Esophagus squamous epithelium (tissue), 5 donors: ENCODE measurements around the gene CRYBA1. TPM values are rescaled to one million over a fixed set of nuclear protein-coding genes. Genes with fewer than 3 reads are reported as not detected.
"Not testable (repeated sequence)": the region's sequence is repeated elsewhere in the genome, so short reads cannot be mapped to it uniquely, and the experiment has no call there.

ENCODE experiments used
- DNase-seq: peaks from one replicate; lab custom pipeline; 2025; lab: John Stamatoyannopoulos, UW
- H3K27ac ChIP-seq, 4 donors: fragments of 200-600 bp; sonication (generic); one replicate each; pipeline ENCODE4 v1.5.1; 2016 to 2019; ENCODE audit warnings: mild to moderate bottlenecking in 1 of 4
- H3K27me3 ChIP-seq, 4 donors: fragments of 200-600 bp; sonication (generic); 1 replicate in 3 of 4; 2 replicates in 1 of 4; pipeline versions ENCODE4 v1.5.1 to v1.6.0; 2017 to 2021; ENCODE audit warnings: antibody characterized with exemption in 1 of 4
- H3K36me3 ChIP-seq, 3 donors: fragments of 200-600 bp; sonication (generic); one replicate each; pipeline ENCODE4 v1.5.1; 2016 to 2019
- H3K4me1 ChIP-seq, 3 donors: fragments of 200-600 bp; sonication (generic); one replicate each; pipeline ENCODE4 v1.5.1; 2017 to 2019
- H3K4me3 ChIP-seq, 4 donors: fragments of 200-600 bp; sonication (generic); 1 replicate in 3 of 4; 2 replicates in 1 of 4; pipeline ENCODE4 v1.5.1; 2016 to 2019; ENCODE audit warnings: mild to moderate bottlenecking in 2 of 4, moderate library complexity in 1 of 4
- H3K9me3 ChIP-seq, 3 donors: fragments of 200-600 bp; sonication (generic); one replicate each; pipeline ENCODE4 v1.5.1; 2016 to 2019
- CTCF ChIP-seq, 6 experiments: fragments of 450-650 bp in 4 of 6; fragments of 200-600 bp in 2 of 6; sonication (generic) in 2 of 6; IDR thresholded peaks; one replicate each; pipeline ENCODE4 v1.5.1; 2016 to 2019; ENCODE audit warnings: antibody characterized with exemption in 6 of 6, mild to moderate bottlenecking in 4 of 6, moderate library complexity in 4 of 6
- POLR2A ChIP-seq, 4 donors: fragments of 450-650 bp; IDR thresholded peaks; one replicate each; pipeline ENCODE4 v1.6.1; 2017; ENCODE audit warnings: antibody characterized with exemption in 4 of 4, mild to moderate bottlenecking in 4 of 4, moderate library complexity in 3 of 4
- WGBS, 2 donors: methylation state at CpG; one replicate each; pipeline ENCODE4 v1.1.5; 2018; 5-methylcytosine and 5-hydroxymethylcytosine counted together
- intact Hi-C: fragments of 100-400 bp; cut with DNase I; formaldehyde crosslinking; loops from one replicate; pipeline ENCODE4 v1.15.0; 2022
- total RNA-seq, 4 donors: library from RNA; depleted of rRNA; stranded (reverse); fragments of >200 nt; gene quantifications; one replicate each; pipeline ENCODE4 v1.1.0, GENCODE V29; 2016
- donor health status: DM: yes; HTN: yes; CAD: no.

Gene CRYBA1
- total RNA-seq, 4 donors from 2014 or later = not detected

DNA sequence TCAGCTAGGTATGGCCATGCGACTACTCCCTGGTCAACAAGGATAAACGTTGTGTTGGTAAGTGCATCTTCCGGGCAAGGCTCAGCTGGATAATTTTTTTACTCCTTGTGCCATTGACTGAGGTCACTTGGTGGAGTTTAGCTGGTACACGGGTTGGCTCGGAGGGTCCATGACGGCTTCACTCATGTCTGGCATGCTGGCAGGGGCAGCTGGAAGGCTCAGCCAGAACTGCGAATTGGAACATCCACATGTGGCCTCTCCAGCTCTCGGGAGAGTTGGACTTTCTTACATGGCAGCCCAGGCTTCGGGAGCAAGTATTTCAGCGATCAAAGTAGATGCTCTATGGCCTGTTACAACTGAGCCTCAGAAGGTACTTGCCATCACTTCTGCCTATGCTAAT is 31.5 kb upstream of the CRYBA1 start:
- no peak overlapping the region for H3K4me3 ChIP-seq
- no peaks in the 10 kb centered on the region for H3K9me3 ChIP-seq
- no peak overlapping the region for H3K27ac ChIP-seq
- no peaks in the 10 kb centered on the region for H3K36me3 ChIP-seq
- 83 to 87% methylated on average over 6 to 10 of the region's 10 CpGs for WGBS, 2 donors
- H3K27me3 ChIP-seq = no peaks in the 10 kb centered on the region
- TF ChIP-seq POLR2A (IDR thresholded peaks at IDR 0.05) (no peak), CTCF (IDR thresholded peaks at IDR 0.05) (no peak)
- intact Hi-C loops = loop anchor here (5.0 kb wide), 1 partner anchor 68 kb away; no protein-coding TSS in a partner anchor
- H3K4me1 ChIP-seq = peaks cover 0 to 20% (median 5%) of the 10 kb centered on the region in 3 donors
- no peak for DNase-seq

DNA sequence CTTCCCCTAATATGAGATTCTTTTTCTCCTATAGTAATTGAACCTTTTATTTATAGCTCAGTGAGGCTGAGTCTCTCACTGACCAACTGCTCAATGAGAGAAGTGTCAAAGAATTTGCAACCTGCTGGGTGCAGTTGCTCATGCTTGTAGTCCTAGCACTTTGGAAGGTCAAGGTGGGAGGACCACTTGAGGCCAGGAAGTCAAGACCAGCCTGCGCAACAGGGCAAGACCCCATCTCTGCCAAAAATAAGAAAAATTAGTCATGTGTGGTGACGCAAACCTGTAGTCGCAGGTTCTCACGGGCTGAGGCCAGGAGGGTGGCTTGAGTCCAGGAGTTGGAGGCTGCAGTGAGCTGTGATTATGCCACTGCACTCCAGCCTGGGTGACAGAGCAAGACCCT is 30.9 kb upstream of the CRYBA1 start:
- no peak for DNase-seq
- no peaks in the 10 kb centered on the region for H3K36me3 ChIP-seq
- 48 to 53% methylated on average over 4 of the region's 4 CpGs for WGBS, 2 donors
- H3K4me1 ChIP-seq = peaks cover 0 to 20% (median 5%) of the 10 kb centered on the region in 3 donors
- H3K4me3 ChIP-seq = no peak overlapping the region
- H3K27ac ChIP-seq = no peak overlapping the region
- H3K9me3 ChIP-seq = no peaks in the 10 kb centered on the region
- TF ChIP-seq CTCF (IDR thresholded peaks at IDR 0.05) (no peak), POLR2A (IDR thresholded peaks at IDR 0.05) (no peak)
- H3K27me3 ChIP-seq = no peaks in the 10 kb centered on the region
- intact Hi-C loops = loop anchor here (5.0 kb wide), 1 partner anchor 68 kb away; no protein-coding TSS in a partner anchor

DNA sequence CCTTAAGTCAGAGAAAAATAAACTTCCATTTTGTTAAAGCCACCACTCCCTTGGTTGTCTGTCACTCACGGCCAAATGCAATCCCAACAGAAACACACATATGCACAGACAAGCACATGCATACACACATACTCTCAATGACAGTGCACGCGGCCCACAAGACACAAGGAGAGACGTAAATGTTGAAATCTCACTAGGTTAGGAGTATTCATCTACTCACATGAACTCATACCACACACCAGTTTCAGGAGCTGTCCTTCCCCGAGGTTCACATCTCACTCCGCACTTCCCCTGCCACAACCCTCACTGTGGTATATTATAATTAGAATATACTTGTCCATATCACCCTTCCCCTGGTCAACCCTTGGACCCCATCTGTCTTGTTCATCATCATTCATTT is 30.5 kb upstream of the CRYBA1 start:
- no peak for DNase-seq
- H3K36me3 ChIP-seq = no peaks in the 10 kb centered on the region
- no peaks in the 10 kb centered on the region for H3K9me3 ChIP-seq
- WGBS, 2 donors = 60 to 62% methylated on average over 6 of the region's 6 CpGs
- no peaks in the 10 kb centered on the region for H3K27me3 ChIP-seq
- no peak overlapping the region for H3K27ac ChIP-seq
- intact Hi-C loops = loop anchor here (5.0 kb wide), 1 partner anchor 69 kb away; no protein-coding TSS in a partner anchor
- H3K4me3 ChIP-seq = no peak overlapping the region
- H3K4me1 ChIP-seq = peaks cover 0 to 20% (median 5%) of the 10 kb centered on the region in 3 donors
- TF ChIP-seq POLR2A (IDR thresholded peaks at IDR 0.05) (no peak), CTCF (IDR thresholded peaks at IDR 0.05) (no peak)

DNA sequence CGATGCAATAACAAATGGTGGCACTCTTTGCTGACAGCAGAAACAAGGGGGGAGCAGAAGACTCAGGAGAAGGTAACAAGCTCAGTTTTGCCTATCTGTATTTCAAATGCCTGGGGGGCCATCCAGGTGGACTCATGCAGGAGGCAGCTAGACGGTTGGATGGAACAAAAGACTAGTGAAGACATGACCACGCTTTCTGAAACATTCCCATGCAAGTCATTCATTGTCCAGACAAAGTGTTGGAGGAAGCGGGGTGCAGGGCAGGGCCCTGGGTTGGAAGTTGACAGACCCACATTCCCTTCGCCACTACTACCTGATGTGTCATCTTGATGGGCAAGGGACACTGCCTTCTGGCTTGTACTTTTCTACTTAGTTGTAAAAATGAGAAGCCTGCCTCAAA is 29.8 kb upstream of the CRYBA1 start:
- intact Hi-C loops = loop anchor here (5.0 kb wide), 1 partner anchor 70 kb away; no protein-coding TSS in a partner anchor
- no peak for DNase-seq
- H3K9me3 ChIP-seq = no peaks in the 10 kb centered on the region
- TF ChIP-seq POLR2A (IDR thresholded peaks at IDR 0.05) (no peak), CTCF (IDR thresholded peaks at IDR 0.05) (no peak)
- H3K27ac ChIP-seq = no peak overlapping the region
- no peaks in the 10 kb centered on the region for H3K36me3 ChIP-seq
- 49 to 56% methylated on average over 5 of the region's 5 CpGs for WGBS, 2 donors
- no peaks in the 10 kb centered on the region for H3K27me3 ChIP-seq
- no peak overlapping the region for H3K4me3 ChIP-seq
- H3K4me1 ChIP-seq = peaks cover 0 to 20% (median 5%) of the 10 kb centered on the region in 3 donors

DNA sequence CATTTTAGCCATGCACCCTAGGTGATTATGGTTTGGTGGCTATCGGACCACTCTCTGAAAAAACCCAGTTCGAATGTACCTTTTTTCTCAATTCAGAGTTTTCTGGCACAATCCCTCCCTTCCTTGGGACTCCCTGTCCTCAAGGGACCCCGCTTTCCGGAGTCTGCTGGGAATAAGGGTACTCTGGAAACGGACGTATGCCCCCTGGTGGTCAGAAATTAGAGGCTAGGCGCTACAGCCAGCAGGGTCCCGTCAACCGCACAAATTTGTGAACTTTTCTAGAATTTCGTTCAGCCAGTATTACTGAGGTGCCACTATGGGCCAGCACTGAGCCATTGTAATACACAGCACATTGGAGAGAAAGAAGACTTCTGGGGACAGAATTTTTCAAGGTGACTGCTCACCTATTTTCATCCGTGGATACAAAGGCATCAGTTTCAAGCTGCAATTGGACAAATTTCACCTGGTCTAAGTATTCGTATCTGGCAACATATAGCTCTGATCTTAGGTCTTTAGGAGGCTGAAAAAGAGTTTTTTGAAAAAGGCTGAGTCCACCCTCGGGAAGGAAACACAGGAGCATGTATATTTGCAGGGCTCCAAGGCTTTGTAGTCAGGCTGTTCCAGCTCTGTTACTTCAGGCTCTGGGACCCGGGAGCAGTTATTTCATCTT is 27.1 kb upstream of the CRYBA1 start:
- peaks cover 0 to 13% (median 5%) of the 10 kb centered on the region in 3 donors for H3K4me1 ChIP-seq
- no peaks in the 10 kb centered on the region for H3K27me3 ChIP-seq
- WGBS, 2 donors = 9 to 15% methylated on average over 10 to 14 of the region's 14 CpGs
- H3K36me3 ChIP-seq = no peaks in the 10 kb centered on the region
- no peak overlapping the region for H3K4me3 ChIP-seq
- intact Hi-C loops = loop anchor here (5.0 kb wide), 1 partner anchor 72 kb away; no protein-coding TSS in a partner anchor
- no peak overlapping the region for H3K27ac ChIP-seq
- peak; percentile 89 to 95 (median 91) for TF ChIP-seq CTCF (IDR thresholded peaks at IDR 0.05)
- TF ChIP-seq POLR2A (IDR thresholded peaks at IDR 0.05) = no peak
- no peaks in the 10 kb centered on the region for H3K9me3 ChIP-seq
- DNase-seq = no peak

GRCh38 chr17:29221338-29221737 is 25.3 kb upstream of the CRYBA1 start:
- H3K27me3 ChIP-seq, H3K36me3 ChIP-seq, DNase-seq, H3K9me3 ChIP-seq, H3K4me3 ChIP-seq, intact Hi-C loops, H3K27ac ChIP-seq: not testable (repeated sequence)
- WGBS, 2 donors = 92 to 96% methylated on average over 11 of the region's 11 CpGs
- H3K4me1 ChIP-seq = peaks cover 0 to 13% (median 5%) of the 10 kb centered on the region in 3 donors
